Sigmoid colon (tissue), 4 donors: ENCODE results near the gene MLH3.

Experiments used
- CTCF ChIP-seq, 4 experiments: fragments of 450-650 bp in 3 of 4; fragments of 200-600 bp in 1 of 4; IDR thresholded peaks; one replicate each; pipeline ENCODE4 v1.5.1; 2016 to 2019; ENCODE audit warnings: antibody characterized with exemption in 4 of 4, mild to moderate bottlenecking in 3 of 4, moderate library complexity in 2 of 4
- EP300 ChIP-seq, 4 donors: sonication (generic); formaldehyde crosslinking; IDR thresholded peaks; one replicate each; pipeline ENCODE4 v1.6.1; 2017; ENCODE audit warnings: antibody characterized with exemption in 4 of 4
- POLR2A ChIP-seq, 2 donors: fragments of 450-650 bp; IDR thresholded peaks; one replicate each; pipeline ENCODE4 v1.6.1; 2016; ENCODE audit warnings: antibody characterized with exemption in 2 of 2, mild to moderate bottlenecking in 2 of 2, moderate library complexity in 2 of 2
- POLR2AphosphoS5 ChIP-seq, 4 donors: sonication (generic); formaldehyde crosslinking; IDR thresholded peaks; one replicate each; pipeline ENCODE4 v1.6.1; 2017; ENCODE audit warnings: antibody characterized with exemption in 4 of 4

- TF ChIP-seq EP300 (IDR thresholded peaks at IDR 0.05), result no peak
- no peak for TF ChIP-seq CTCF (IDR thresholded peaks at IDR 0.05)
- no peak for TF ChIP-seq POLR2A (IDR thresholded peaks at IDR 0.05)
- no peak for TF ChIP-seq POLR2AphosphoS5 (IDR thresholded peaks at IDR 0.05)
These were observed 72.8 kb downstream of the MLH3 start for GRCh38 chr14:74978416-74978947.
